K562 (cell line): Measurements from ENCODE around the gene ADAM8. TPM values are rescaled to one million over a fixed set of nuclear protein-coding genes. Genes with fewer than 3 reads are reported as not detected.

Experiments
- ARHGAP35 ChIP-seq: fragments of 450-650 bp; IDR thresholded peaks from 2 replicates; pipeline ENCODE4 v1.6.1; 2018; ENCODE audit not compliant: partially characterized antibody
- FOXP1 ChIP-seq: sonication (generic); formaldehyde crosslinking; IDR thresholded peaks from 2 replicates; pipeline ENCODE4 v1.8.0; 2022; ENCODE audit warnings: mild to moderate bottlenecking, missing genetic modification reagents
- HINFP ChIP-seq: fragments of 450-650 bp; conservative IDR thresholded peaks from 2 replicates; pipeline ENCODE4 v1.6.1; 2016; ENCODE audit warnings: missing genetic modification characterization, low read depth, mild to moderate bottlenecking, control low read depth, missing compliant biosample characterization
- KAT8 ChIP-seq: fragments of 450-650 bp; IDR thresholded peaks from 2 replicates; pipeline ENCODE4 v1.6.1; 2016; ENCODE audit warnings: low read depth, mild to moderate bottlenecking
- KDM4B ChIP-seq, 2 experiments: fragments of 450-650 bp in 1 of 2; sonication (generic) in 1 of 2; IDR thresholded peaks; 2 replicates each; pipeline ENCODE4 v1.6.1; 2016 to 2017; ENCODE audit warnings: borderline replicate concordance in 2 of 2, antibody characterized with exemption in 1 of 2, low read depth in 1 of 2, mild to moderate bottlenecking in 1 of 2
- MTA1 ChIP-seq: fragments of 450-650 bp; IDR thresholded peaks from 2 replicates; pipeline ENCODE4 v1.6.1; 2017; ENCODE audit warnings: borderline replicate concordance
- MTF1 ChIP-seq: fragments of 250-450 bp; sonication (Bioruptor Pico); IDR thresholded peaks from 2 replicates; pipeline ENCODE4 v1.9.0; 2021; ENCODE audit warnings: moderate library complexity, mild to moderate bottlenecking, inconsistent platforms, borderline replicate concordance
- POLR2AphosphoS5 ChIP-seq: IDR thresholded peaks from 2 replicates; pipeline ENCODE4 v1.6.1; 2011; ENCODE audit warnings: mild to moderate bottlenecking, low read depth, low read length, moderate library complexity; ENCODE audit not compliant: control insufficient read depth, insufficient read depth
- POU5F1 ChIP-seq: fragments of 150-350 bp; IDR thresholded peaks from 2 replicates; pipeline ENCODE4 v1.6.1; 2014; ENCODE audit warnings: borderline replicate concordance, low read length, low read depth, mild to moderate bottlenecking; ENCODE audit not compliant: partially characterized antibody
- PRDM10 ChIP-seq: fragments of 450-650 bp; IDR thresholded peaks from 2 replicates; pipeline ENCODE4 v1.6.1; 2018; ENCODE audit not compliant: partially characterized antibody
- ZBTB17 ChIP-seq: fragments of 450-650 bp; formaldehyde crosslinking; IDR thresholded peaks from 2 replicates; pipeline ENCODE4 v1.4.0; 2020; ENCODE audit warnings: mild to moderate bottlenecking
- ZBTB5 ChIP-seq: fragments of 450-650 bp; IDR thresholded peaks from 2 replicates; pipeline ENCODE4 v1.6.1; 2017; ENCODE audit warnings: antibody characterized with exemption
- ZNF589 ChIP-seq: fragments of 200-800 bp; sonication (Bioruptor generic); IDR thresholded peaks from 2 replicates; pipeline ENCODE4 v1.6.1; 2016; ENCODE audit warnings: low read depth, missing genetic modification characterization, missing compliant biosample characterization
- ZNF764 ChIP-seq: fragments of 250-450 bp; sonication (Bioruptor Pico); IDR thresholded peaks from 2 replicates; pipeline ENCODE4 v1.4.0; 2020; ENCODE audit warnings: low read depth, mild to moderate bottlenecking, moderate library complexity
- polyA plus RNA-seq, 8 experiments: library from polyadenylated mRNA; depleted of rRNA in 4 of 8; stranded (reverse) in 5 of 8; unstranded in 3 of 8; fragments of >200 nt; fragmentation: Nextera tagmentation in 2 of 8; fragmentation: Illumina TruSeq in 1 of 8; extraction: Ambion mirVana in 2 of 8; extraction: Trizol in 1 of 8; gene quantifications; 2 replicates each; pipeline versions ENCODE4 v1.2.1 to v1.2.3, GENCODE V29; 2011 to 2014; ENCODE audit warnings: inconsistent platforms in 1 of 8, missing spikeins in 1 of 8
- total RNA-seq, 7 experiments: library from RNA; depleted of rRNA in 6 of 7; stranded (reverse); fragments of >200 nt in 6 of 7; fragmentation: Illumina TruSeq in 2 of 7; extraction: Trizol in 2 of 7; gene quantifications; 2 replicates each; pipeline versions ENCODE4 v1.2.1 to v1.2.3, GENCODE V29; 2011 to 2021; ENCODE audit warnings: low replicate concordance in 1 of 7
- TF ChIP-seq, protein P1 (sequence below): sonication (generic); formaldehyde crosslinking; IDR thresholded peaks from 2 replicates; pipeline ENCODE4 v1.8.0; 2023; ENCODE audit warnings: mild to moderate bottlenecking, missing genetic modification reagents

The ADAM8 gene
- total and polyA plus RNA-seq, 9 of the 15 experiments (the other 6 are each of a cell fraction or from before 2014, with no cell fraction given) = 0.07 to 7.0 (median 1.1) TPM

- TF ChIP-seq PRDM10 (no peak), KAT8 (no peak), POLR2AphosphoS5 (peak; percentile 37; the same call in 1 of the 2 replicates), ZBTB17 (CRISPR knock-in tag) (no peak), KDM4B (IDR thresholded peaks at IDR 0.05; ENCODE audit: borderline replicate concordance in 2 of 2, low read depth in 1 of 2) (0 out of 4 replicates have a peak, but pooled peaks of 1 of the 2 experiments have one; percentile 2), ZNF764 (no peak), POU5F1 (peak; percentile 60), ZNF589 (CRISPR knock-in tag) (no peak), MTA1 (no peak), FOXP1 (CRISPR knock-in tag) (peak; percentile 83; the same call in 1 of the 2 replicates), MTF1 (CRISPR knock-in tag) (no peak), HINFP (tag) (no peak), ZBTB5 (no peak), ARHGAP35 (no peak)
- TF ChIP-seq, protein P1, sequence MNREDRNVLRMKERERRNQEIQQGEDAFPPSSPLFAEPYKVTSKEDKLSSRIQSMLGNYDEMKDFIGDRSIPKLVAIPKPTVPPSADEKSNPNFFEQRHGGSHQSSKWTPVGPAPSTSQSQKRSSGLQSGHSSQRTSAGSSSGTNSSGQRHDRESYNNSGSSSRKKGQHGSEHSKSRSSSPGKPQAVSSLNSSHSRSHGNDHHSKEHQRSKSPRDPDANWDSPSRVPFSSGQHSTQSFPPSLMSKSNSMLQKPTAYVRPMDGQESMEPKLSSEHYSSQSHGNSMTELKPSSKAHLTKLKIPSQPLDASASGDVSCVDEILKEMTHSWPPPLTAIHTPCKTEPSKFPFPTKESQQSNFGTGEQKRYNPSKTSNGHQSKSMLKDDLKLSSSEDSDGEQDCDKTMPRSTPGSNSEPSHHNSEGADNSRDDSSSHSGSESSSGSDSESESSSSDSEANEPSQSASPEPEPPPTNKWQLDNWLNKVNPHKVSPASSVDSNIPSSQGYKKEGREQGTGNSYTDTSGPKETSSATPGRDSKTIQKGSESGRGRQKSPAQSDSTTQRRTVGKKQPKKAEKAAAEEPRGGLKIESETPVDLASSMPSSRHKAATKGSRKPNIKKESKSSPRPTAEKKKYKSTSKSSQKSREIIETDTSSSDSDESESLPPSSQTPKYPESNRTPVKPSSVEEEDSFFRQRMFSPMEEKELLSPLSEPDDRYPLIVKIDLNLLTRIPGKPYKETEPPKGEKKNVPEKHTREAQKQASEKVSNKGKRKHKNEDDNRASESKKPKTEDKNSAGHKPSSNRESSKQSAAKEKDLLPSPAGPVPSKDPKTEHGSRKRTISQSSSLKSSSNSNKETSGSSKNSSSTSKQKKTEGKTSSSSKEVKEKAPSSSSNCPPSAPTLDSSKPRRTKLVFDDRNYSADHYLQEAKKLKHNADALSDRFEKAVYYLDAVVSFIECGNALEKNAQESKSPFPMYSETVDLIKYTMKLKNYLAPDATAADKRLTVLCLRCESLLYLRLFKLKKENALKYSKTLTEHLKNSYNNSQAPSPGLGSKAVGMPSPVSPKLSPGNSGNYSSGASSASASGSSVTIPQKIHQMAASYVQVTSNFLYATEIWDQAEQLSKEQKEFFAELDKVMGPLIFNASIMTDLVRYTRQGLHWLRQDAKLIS (CRISPR knock-in tag) = peak; percentile 43; the same call in 1 of the 2 replicates
Observed at GRCh38 chr10:133308421-133309099, 31.9 kb upstream of the ADAM8 start, which contains the start of the genes TUBGCP2 and ZNF511 (continued).
